HL-60 (cell line): ENCODE data around the gene DYRK3.

Experiments
- DNase-seq, 2 experiments: peaks; one replicate each; pipeline ENCODE4 v3.0.0-alpha.2; 2010 to 2020; ENCODE audit warnings: low read depth in 1 of 2, low spot score in 1 of 2
- H3K27ac ChIP-seq: fragments of 250-450 bp; sonication (Bioruptor Pico); replicated peaks from 2 replicates; pipeline ENCODE4 v1.5.1; 2020; ENCODE audit warnings: mild to moderate bottlenecking, moderate library complexity
- H3K27me3 ChIP-seq: fragments of 250-450 bp; sonication (Bioruptor Pico); 2 replicates; pipeline ENCODE4 v1.5.1; 2021; ENCODE audit warnings: mild to moderate bottlenecking, moderate library complexity; ENCODE audit not compliant: insufficient read depth, poor library complexity, severe bottlenecking
- H3K4me3 ChIP-seq: replicated peaks from 2 replicates; pipeline ENCODE4 v1.5.1; 2011; ENCODE audit warnings: mild to moderate bottlenecking, control low read depth, low read length; ENCODE audit not compliant: insufficient read depth
- GABPA ChIP-seq: IDR thresholded peaks from 2 replicates; pipeline ENCODE4 v1.6.1; 2012; ENCODE audit warnings: low read depth
- POLR2AphosphoS5 ChIP-seq: IDR thresholded peaks from 2 replicates; pipeline ENCODE4 v1.6.1; 2012; ENCODE audit warnings: low read depth
- SPI1 ChIP-seq: IDR thresholded peaks from 2 replicates; pipeline ENCODE4 v1.6.1; 2012; ENCODE audit warnings: low read depth, mild to moderate bottlenecking, borderline replicate concordance
- TF ChIP-seq, protein P1 (sequence below): IDR thresholded peaks from 2 replicates; pipeline ENCODE4 v1.6.1; 2012; ENCODE audit warnings: low read depth; ENCODE audit not compliant: insufficient replicate concordance
- TF ChIP-seq, protein P2 (sequence below): IDR thresholded peaks from one replicate; pipeline ENCODE4 v1.5.1; 2011; ENCODE audit warnings: low read length, control low read depth, inconsistent platforms; ENCODE audit not compliant: insufficient read depth

DYRK3 gene

DNA sequence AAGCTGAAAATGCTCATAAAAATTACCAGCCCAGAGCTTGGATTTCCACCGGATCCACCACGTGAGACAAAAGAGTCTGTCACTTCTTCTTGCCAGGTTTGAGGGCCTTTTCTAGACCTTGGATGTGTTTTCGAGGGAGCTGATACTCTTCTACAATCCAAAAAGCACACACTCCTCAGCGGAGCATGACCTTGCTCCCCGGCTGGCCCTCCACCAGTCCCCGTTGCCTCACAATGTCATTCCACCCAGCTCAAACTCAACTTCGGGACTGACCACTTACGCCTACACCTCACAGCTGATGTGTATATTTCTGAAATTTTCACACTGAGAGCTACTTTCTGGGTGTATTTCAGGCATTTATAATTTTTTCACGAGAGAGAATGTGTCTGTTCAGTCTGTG is 43.6 kb upstream of the DYRK3 start:
- TF ChIP-seq GABPA (no peak), POLR2AphosphoS5 (no peak), SPI1 (no peak)
- TF ChIP-seq, protein P1, sequence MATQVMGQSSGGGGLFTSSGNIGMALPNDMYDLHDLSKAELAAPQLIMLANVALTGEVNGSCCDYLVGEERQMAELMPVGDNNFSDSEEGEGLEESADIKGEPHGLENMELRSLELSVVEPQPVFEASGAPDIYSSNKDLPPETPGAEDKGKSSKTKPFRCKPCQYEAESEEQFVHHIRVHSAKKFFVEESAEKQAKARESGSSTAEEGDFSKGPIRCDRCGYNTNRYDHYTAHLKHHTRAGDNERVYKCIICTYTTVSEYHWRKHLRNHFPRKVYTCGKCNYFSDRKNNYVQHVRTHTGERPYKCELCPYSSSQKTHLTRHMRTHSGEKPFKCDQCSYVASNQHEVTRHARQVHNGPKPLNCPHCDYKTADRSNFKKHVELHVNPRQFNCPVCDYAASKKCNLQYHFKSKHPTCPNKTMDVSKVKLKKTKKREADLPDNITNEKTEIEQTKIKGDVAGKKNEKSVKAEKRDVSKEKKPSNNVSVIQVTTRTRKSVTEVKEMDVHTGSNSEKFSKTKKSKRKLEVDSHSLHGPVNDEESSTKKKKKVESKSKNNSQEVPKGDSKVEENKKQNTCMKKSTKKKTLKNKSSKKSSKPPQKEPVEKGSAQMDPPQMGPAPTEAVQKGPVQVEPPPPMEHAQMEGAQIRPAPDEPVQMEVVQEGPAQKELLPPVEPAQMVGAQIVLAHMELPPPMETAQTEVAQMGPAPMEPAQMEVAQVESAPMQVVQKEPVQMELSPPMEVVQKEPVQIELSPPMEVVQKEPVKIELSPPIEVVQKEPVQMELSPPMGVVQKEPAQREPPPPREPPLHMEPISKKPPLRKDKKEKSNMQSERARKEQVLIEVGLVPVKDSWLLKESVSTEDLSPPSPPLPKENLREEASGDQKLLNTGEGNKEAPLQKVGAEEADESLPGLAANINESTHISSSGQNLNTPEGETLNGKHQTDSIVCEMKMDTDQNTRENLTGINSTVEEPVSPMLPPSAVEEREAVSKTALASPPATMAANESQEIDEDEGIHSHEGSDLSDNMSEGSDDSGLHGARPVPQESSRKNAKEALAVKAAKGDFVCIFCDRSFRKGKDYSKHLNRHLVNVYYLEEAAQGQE = no peak
- TF ChIP-seq, protein P2, sequence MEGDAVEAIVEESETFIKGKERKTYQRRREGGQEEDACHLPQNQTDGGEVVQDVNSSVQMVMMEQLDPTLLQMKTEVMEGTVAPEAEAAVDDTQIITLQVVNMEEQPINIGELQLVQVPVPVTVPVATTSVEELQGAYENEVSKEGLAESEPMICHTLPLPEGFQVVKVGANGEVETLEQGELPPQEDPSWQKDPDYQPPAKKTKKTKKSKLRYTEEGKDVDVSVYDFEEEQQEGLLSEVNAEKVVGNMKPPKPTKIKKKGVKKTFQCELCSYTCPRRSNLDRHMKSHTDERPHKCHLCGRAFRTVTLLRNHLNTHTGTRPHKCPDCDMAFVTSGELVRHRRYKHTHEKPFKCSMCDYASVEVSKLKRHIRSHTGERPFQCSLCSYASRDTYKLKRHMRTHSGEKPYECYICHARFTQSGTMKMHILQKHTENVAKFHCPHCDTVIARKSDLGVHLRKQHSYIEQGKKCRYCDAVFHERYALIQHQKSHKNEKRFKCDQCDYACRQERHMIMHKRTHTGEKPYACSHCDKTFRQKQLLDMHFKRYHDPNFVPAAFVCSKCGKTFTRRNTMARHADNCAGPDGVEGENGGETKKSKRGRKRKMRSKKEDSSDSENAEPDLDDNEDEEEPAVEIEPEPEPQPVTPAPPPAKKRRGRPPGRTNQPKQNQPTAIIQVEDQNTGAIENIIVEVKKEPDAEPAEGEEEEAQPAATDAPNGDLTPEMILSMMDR = no peak
- Histone ChIP-seq H3K27me3 (no peaks in the 10 kb centered on the region), H3K4me3 (no peak overlapping the region), H3K27ac (no peak overlapping the region)
- DNase-seq = no peak

DNA sequence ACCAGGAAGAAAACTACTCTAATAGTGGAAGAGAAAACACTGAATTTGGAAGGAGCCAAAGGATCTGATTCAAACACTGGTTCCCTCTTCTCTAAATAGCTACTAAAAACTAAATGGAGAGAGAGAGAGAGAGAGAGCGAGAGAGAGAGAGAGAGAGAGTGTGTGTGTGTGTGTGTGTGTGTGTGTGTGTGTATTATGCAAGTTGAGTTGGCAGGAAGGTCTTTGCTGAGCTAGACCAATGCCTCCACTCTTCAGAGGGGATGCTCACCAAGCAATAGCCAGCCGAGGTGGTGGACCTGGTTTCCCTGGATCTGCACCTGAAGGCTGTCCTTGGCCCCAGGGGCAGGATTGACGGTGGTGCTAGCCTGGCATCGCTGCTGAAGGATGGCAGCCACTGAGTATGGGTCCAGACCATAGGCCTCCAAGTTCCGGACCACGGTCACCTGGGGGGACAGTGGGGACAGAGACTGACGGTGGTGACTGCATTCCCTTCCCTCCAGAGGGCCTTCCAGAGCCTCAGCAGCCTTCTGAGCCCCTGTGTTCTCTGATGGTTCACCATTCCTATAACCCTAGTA is 41.9 kb upstream of the DYRK3 start:
- no peaks in the 10 kb centered on the region for H3K27me3 ChIP-seq
- no peak for TF ChIP-seq SPI1
- TF ChIP-seq, protein P2 = no peak
- no peak for TF ChIP-seq POLR2AphosphoS5
- no peak for TF ChIP-seq GABPA
- TF ChIP-seq, protein P1 = no peak
- no peak for DNase-seq
- H3K27ac ChIP-seq = no peak overlapping the region
- H3K4me3 ChIP-seq = no peak overlapping the region

DNA sequence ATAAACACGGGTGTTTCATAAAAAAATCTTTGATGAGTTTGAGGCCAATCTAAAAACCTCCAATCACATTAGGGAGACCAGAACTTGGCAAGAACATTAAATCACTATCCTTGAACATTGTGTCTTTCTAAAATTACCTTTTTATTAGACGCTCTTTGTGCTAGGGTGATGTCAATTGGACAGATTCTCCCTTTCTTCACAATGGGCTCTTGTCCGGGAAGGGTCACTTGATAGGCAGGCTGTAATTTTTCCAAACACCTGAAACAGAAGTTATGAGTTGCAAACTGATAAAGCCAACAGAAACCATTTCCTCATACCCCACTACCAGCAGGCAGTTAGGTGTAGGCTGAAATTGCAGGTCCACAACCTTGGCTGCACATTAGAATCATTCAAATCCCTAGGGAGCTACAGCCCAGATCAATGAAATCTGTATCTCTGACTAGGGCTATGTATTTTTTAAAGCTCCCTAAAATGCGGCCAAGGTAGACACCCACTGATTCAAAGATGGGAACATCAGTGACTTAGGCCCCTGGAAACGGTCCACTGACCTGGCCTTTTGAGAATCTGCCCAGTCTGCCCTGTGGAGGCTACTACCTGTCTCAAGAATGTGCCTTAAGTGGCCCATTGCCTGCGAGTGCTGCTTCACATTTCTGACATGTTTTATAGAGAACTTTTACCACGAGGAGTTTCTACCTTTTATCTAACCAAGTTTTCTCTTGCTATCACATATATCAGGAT is 39.6 kb upstream of the DYRK3 start:
- H3K27ac ChIP-seq = no peak overlapping the region
- H3K4me3 ChIP-seq = no peak overlapping the region
- DNase-seq = no peak
- TF ChIP-seq, protein P2 = no peak
- TF ChIP-seq SPI1 = no peak
- no peaks in the 10 kb centered on the region for H3K27me3 ChIP-seq

DNA sequence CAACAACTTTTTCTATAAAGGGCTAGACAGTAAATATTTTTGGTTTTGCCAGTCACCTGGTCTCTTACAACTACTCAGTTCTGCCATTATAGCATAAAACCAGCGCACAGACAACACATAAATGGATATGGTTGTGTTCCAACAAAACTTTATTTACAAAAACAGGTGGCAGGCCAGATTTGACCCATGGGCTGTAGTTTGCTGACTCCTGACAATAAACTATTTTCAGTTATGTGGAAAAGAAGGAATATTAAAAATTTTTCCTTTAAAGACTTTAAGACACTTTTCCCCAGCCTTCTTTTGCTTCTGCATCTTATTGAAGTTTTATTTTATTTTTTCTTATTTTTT is 39.0 kb upstream of the DYRK3 start:
- Histone ChIP-seq H3K27ac (no peak overlapping the region), H3K4me3 (no peak overlapping the region), H3K27me3 (no peaks in the 10 kb centered on the region)
- TF ChIP-seq POLR2AphosphoS5 (no peak), GABPA (no peak), SPI1 (no peak)
- TF ChIP-seq, protein P1 = no peak
- TF ChIP-seq, protein P2 = no peak
- DNase-seq = no peak
